Measurements from ENCODE around the gene MYO10. TPM values are rescaled to one million over a fixed set of nuclear protein-coding genes. Genes with fewer than 3 reads are reported as not detected.

The MYO10 gene
- total and polyA plus RNA-seq, 2 of the 8 experiments (the other 6 are each of a cell fraction or from before 2014, with no cell fraction given): 21.5 to 107 TPM

DNA sequence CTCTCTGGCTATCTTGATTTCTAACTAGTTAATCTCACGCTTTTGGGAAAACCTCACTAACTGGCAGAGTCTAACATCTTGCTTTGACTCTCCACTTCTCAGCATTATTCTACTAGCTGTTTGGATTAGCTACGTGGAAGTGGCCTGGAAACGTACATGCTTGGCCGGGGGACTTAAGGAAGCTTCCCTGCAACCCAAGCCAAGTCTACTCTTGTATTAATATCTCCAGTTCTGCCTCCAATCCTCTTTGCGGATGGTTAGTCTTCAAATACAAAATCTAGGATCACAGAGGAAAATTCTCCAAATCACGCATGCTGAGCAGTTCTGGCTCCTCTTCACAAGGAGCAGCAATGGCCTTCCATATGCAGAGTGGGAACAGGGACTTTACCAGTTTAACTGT is 267.5 kb downstream of the MYO10 start (continued):
- TF ChIP-seq, protein P1, sequence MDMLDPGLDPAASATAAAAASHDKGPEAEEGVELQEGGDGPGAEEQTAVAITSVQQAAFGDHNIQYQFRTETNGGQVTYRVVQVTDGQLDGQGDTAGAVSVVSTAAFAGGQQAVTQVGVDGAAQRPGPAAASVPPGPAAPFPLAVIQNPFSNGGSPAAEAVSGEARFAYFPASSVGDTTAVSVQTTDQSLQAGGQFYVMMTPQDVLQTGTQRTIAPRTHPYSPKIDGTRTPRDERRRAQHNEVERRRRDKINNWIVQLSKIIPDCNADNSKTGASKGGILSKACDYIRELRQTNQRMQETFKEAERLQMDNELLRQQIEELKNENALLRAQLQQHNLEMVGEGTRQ (IDR thresholded peaks at IDR 0.05; ENCODE audit: low read length): no peak
- TF ChIP-seq SIX5 (IDR thresholded peaks at IDR 0.05; ENCODE audit: low read depth, low read length) (no peak), ZNF274 (IDR thresholded peaks at IDR 0.05; ENCODE audit: borderline replicate concordance, extremely low read depth, low read length) (no peak)
- TF ChIP-seq, protein P2, sequence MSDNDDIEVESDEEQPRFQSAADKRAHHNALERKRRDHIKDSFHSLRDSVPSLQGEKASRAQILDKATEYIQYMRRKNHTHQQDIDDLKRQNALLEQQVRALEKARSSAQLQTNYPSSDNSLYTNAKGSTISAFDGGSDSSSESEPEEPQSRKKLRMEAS (IDR thresholded peaks at IDR 0.05): no peak
